BLaER1 (cell line): Measurements from ENCODE around the gene POU5F2.

Experiments used
- H3K27ac ChIP-seq: shearing (Covaris generic); formaldehyde crosslinking; 2 replicates; pipeline ENCODE4 v1.8.1; 2022
- H3K27me3 ChIP-seq: shearing (Covaris generic); formaldehyde crosslinking; 2 replicates; pipeline ENCODE4 v1.8.1; 2022
- H3K36me3 ChIP-seq: shearing (Covaris generic); formaldehyde crosslinking; 2 replicates; pipeline ENCODE4 v1.8.1; 2022
- H3K4me1 ChIP-seq: shearing (Covaris generic); formaldehyde crosslinking; 2 replicates; pipeline ENCODE4 v1.8.1; 2022
- H3K4me2 ChIP-seq: shearing (Covaris generic); formaldehyde crosslinking; 2 replicates; pipeline ENCODE4 v1.8.1; 2022
- H3K4me3 ChIP-seq: shearing (Covaris generic); formaldehyde crosslinking; 2 replicates; pipeline ENCODE4 v1.8.1; 2022
- H3K9ac ChIP-seq: shearing (Covaris generic); formaldehyde crosslinking; 2 replicates; pipeline ENCODE4 v1.8.1; 2022
- H3K9me3 ChIP-seq: shearing (Covaris generic); formaldehyde crosslinking; 2 replicates; pipeline ENCODE4 v1.8.1; 2022
- H4K20me1 ChIP-seq: shearing (Covaris generic); formaldehyde crosslinking; 2 replicates; pipeline ENCODE4 v1.8.1; 2022
- Cebpa-rat ChIP-seq: shearing (Covaris generic); IDR thresholded peaks from 2 replicates; pipeline ENCODE4 v1.8.1; 2022

POU5F2 gene

GRCh38 chr5:93741136-93741811 lies at the start of gene POU5F2:
Gene POU5F2, minus strand, starts transcription at chr5:93741600. Its CDS starts 37 bp downstream, at chr5:93741563.
- Histone ChIP-seq H3K4me1 (peaks cover 10% of the 10 kb centered on the region), H3K27ac (no peak within 1 kb of the TSS), H3K27me3 (no peaks in the 10 kb centered on the region), H3K4me2 (peak within 1 kb of the TSS; percentile 5; the same call in 1 of the 2 replicates), H4K20me1 (no peaks in the 10 kb centered on the region), H3K4me3 (no peak within 1 kb of the TSS), H3K9me3 (peaks cover 4% of the 10 kb centered on the region), H3K36me3 (no peaks in the 10 kb centered on the region; the same call in 1 of the 2 replicates), H3K9ac (no peak within 1 kb of the TSS)
- no peak for TF ChIP-seq Cebpa-rat

- Histone ChIP-seq H4K20me1 (no peaks in the 10 kb centered on the region), H3K9ac (no peak overlapping the region), H3K4me3 (no peak overlapping the region), H3K27ac (no peak overlapping the region), H3K4me1 (no peaks in the 10 kb centered on the region), H3K27me3 (no peaks in the 10 kb centered on the region), H3K4me2 (no peak overlapping the region), H3K9me3 (no peaks in the 10 kb centered on the region), H3K36me3 (peaks cover 11% of the 10 kb centered on the region; the same call in 1 of the 2 replicates)
- TF ChIP-seq Cebpa-rat = no peak
Observed at GRCh38 chr5:93790401-93790800, 49.0 kb upstream of the POU5F2 start.

GRCh38 chr5:93789173-93790067 lies 48.0 kb upstream of the POU5F2 start:
- Histone ChIP-seq H3K27me3 (no peaks in the 10 kb centered on the region), H3K4me2 (no peak overlapping the region), H4K20me1 (no peaks in the 10 kb centered on the region), H3K36me3 (0 out of 2 replicates have a peak, but pooled peaks cover 1% of the 10 kb centered on the region), H3K9ac (no peak overlapping the region), H3K4me1 (peaks cover 6% of the 10 kb centered on the region), H3K9me3 (no peaks in the 10 kb centered on the region), H3K4me3 (no peak overlapping the region), H3K27ac (no peak overlapping the region)
- no peak for TF ChIP-seq Cebpa-rat

- Histone ChIP-seq H3K4me1 (peaks cover 7% of the 10 kb centered on the region), H3K9me3 (no peaks in the 10 kb centered on the region), H3K27ac (no peak overlapping the region), H3K4me2 (no peak overlapping the region), H3K36me3 (no peaks in the 10 kb centered on the region), H3K4me3 (no peak overlapping the region), H4K20me1 (no peaks in the 10 kb centered on the region), H3K27me3 (no peaks in the 10 kb centered on the region), H3K9ac (no peak overlapping the region)
- TF ChIP-seq Cebpa-rat = no peak
Observed at GRCh38 chr5:93787598-93787997, 46.2 kb upstream of the POU5F2 start.

DNA sequence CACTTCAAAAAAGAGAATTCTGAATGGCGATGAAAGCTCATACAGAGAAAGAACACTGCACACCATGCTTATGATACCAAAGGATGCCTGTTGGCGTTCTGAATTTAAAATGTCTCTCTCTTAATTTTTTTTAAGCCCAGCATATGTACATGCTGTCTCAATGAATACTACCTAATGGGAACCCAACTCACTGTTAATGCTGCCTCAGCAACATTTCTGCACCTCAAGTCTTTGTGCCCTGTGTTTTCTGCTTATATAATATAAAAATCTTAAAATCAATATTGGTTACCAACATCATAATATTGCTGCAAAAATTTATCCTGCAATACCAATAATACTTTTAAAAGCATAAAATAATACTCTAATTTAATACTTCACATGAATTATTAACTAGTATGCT lies 44.1 kb upstream of the POU5F2 start:
- Histone ChIP-seq H4K20me1 (no peaks in the 10 kb centered on the region), H3K4me3 (no peak overlapping the region), H3K27ac (no peak overlapping the region), H3K27me3 (no peaks in the 10 kb centered on the region), H3K9ac (no peak overlapping the region), H3K4me1 (peaks cover 7% of the 10 kb centered on the region), H3K36me3 (no peaks in the 10 kb centered on the region), H3K4me2 (no peak overlapping the region), H3K9me3 (no peaks in the 10 kb centered on the region)
- TF ChIP-seq Cebpa-rat = no peak

DNA sequence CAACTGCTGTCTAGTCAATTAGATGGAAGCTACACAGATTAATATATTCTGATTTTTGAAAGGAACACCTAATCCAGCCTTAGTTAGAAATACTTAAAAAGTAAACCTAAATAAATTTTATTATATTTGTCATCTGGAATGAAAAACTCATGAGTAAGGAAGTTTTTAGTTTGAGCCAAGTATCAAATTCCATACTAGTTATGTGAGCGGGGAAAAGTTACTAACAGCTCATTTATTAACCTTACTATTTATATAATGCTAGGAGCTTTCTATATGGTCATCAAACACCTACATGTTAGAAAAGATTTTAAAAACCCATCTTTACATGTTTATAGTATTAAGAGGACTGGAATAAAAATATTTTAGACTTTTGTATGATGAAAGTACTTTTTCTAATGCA lies 41.6 kb upstream of the POU5F2 start:
- Histone ChIP-seq H3K27ac (no peak overlapping the region), H3K4me3 (no peak overlapping the region), H3K9ac (no peak overlapping the region), H3K4me1 (peaks cover 7% of the 10 kb centered on the region), H4K20me1 (no peaks in the 10 kb centered on the region), H3K9me3 (no peaks in the 10 kb centered on the region), H3K27me3 (no peaks in the 10 kb centered on the region), H3K4me2 (no peak overlapping the region), H3K36me3 (no peaks in the 10 kb centered on the region)
- no peak for TF ChIP-seq Cebpa-rat

DNA sequence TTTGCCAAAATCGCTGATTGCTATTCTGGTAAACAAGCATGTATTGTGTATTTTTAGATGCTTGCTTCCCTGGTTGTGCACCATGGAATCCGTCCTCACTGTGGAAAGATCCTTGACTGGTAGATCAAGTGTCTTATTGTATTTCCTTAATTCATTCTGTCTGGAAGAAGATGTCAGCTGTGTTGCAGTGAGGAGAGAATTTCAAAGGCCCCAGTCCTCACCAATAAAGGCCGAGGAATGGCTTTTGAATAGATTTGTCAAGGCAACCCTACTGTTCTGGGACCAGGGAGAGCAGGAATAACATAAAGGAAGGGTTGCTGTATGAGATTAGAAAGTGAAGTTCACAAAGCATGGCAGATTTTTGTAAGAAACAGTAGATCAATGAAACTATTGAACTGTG lies 36.2 kb upstream of the POU5F2 start:
- H3K4me3 ChIP-seq = no peak overlapping the region
- H3K9ac ChIP-seq = no peak overlapping the region
- H3K4me1 ChIP-seq = no peaks in the 10 kb centered on the region
- H3K27me3 ChIP-seq = no peaks in the 10 kb centered on the region
- H3K27ac ChIP-seq = no peak overlapping the region
- no peaks in the 10 kb centered on the region for H3K9me3 ChIP-seq
- H4K20me1 ChIP-seq = no peaks in the 10 kb centered on the region
- H3K4me2 ChIP-seq = no peak overlapping the region
- TF ChIP-seq Cebpa-rat = no peak
- H3K36me3 ChIP-seq = peaks cover 21% of the 10 kb centered on the region

GRCh38 chr5:93756372-93756771 lies 15.0 kb upstream of the POU5F2 start:
- H3K4me3 ChIP-seq = no peak overlapping the region
- no peak overlapping the region for H3K27ac ChIP-seq
- H3K27me3 ChIP-seq = no peaks in the 10 kb centered on the region
- H3K4me2 ChIP-seq = no peak overlapping the region
- TF ChIP-seq Cebpa-rat = no peak
- no peak overlapping the region for H3K9ac ChIP-seq
- no peaks in the 10 kb centered on the region for H3K4me1 ChIP-seq
- H4K20me1 ChIP-seq = no peaks in the 10 kb centered on the region
- H3K36me3 ChIP-seq = no peaks in the 10 kb centered on the region
- peaks cover 21% of the 10 kb centered on the region for H3K9me3 ChIP-seq

DNA sequence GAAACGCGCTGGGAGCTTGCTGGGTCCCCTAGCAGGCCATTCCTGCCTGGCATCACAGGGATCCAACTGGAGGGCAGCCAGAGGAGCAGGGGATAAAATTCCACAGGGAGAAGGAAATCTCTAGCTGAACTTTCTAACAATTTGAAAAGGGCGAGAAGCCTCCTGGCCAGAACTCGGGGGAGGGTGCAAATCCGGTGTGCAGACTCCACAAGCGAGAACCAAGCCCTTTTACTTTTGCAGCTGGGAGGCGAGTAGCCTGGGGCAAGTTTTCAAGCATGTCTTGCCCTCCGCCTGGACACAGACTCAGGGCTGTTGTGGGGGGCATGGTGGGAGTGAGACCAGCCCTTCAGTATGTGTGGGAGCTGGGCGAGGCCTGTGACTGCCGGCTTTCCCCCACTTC lies 14.3 kb upstream of the POU5F2 start:
- Histone ChIP-seq H3K4me1 (no peaks in the 10 kb centered on the region), H3K36me3 (no peaks in the 10 kb centered on the region), H3K27ac (no peak overlapping the region), H3K27me3 (no peaks in the 10 kb centered on the region), H3K4me3 (no peak overlapping the region), H4K20me1 (no peaks in the 10 kb centered on the region), H3K9ac (no peak overlapping the region), H3K4me2 (no peak overlapping the region), H3K9me3 (peaks cover 14% of the 10 kb centered on the region)
- TF ChIP-seq Cebpa-rat = no peak

DNA sequence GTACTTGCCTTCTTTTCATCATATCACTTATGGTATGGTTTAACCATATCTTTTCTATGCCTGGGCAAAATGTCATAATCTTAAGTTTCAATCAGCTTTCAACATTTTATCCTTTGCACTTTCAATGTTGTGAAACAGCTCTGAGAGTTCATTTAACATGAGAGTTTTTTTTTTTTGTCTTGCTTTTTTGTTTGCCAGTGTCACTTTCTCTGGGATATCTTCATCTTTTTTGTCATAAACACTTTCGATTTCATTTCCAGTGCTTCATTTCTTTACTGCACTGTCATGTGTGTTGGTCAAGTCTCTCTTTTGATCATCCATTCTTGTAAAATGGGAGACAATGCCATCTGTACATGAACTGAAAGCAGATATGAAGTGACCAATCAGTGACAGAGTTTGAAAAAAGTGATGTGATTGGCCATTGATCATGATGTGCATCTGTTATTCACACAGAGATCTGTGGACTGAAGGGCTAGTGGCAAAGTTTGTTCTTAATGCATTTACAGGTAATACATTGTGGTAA lies 7.5 kb upstream of the POU5F2 start:
- Histone ChIP-seq H3K9me3 (no peaks in the 10 kb centered on the region), H3K4me2 (no peak overlapping the region), H3K27me3 (no peaks in the 10 kb centered on the region), H3K4me1 (no peaks in the 10 kb centered on the region), H3K36me3 (no peaks in the 10 kb centered on the region), H3K9ac (no peak overlapping the region), H4K20me1 (no peaks in the 10 kb centered on the region), H3K4me3 (no peak overlapping the region), H3K27ac (no peak overlapping the region)
- TF ChIP-seq Cebpa-rat = no peak
